ENCODE data around the gene TMEM80.
A peak's percentile ranks its signal among the peaks of the same experiment; 100 is the strongest.

Gene TMEM80

GRCh38 chr11:727859-728748 lies 32.5 kb downstream of the TMEM80 start:
- H3F3A ChIP-seq (ENCODE audit: low read depth) = no peaks in the 10 kb centered on the region
- H3K4me1 ChIP-seq (ENCODE audit: insufficient read depth, low read length, poor library complexity, severe bottlenecking) = peaks cover 1% of the 10 kb centered on the region
- H3K4me2 ChIP-seq (ENCODE audit: low read depth, low read length, poor library complexity, severe bottlenecking) = no peak overlapping the region
- H3K36me3 ChIP-seq (ENCODE audit: insufficient read depth, low read length) = no peaks in the 10 kb centered on the region
- H3K79me2 ChIP-seq (ENCODE audit: insufficient read depth, low read length) = no peaks in the 10 kb centered on the region
- H3K9me3 ChIP-seq (ENCODE audit: insufficient read depth, low read depth, low read length) = no peaks in the 10 kb centered on the region
- H3K27me3 ChIP-seq (ENCODE audit: insufficient read depth, low read length, poor library complexity, severe bottlenecking) = no peaks in the 10 kb centered on the region
- no peak for TF ChIP-seq EZH2phosphoT487 (IDR thresholded peaks at IDR 0.05; ENCODE audit: borderline replicate concordance)
- peak; percentile 99 for TF ChIP-seq CTCF (conservative IDR thresholded peaks at IDR 0.05; ENCODE audit: low read length)
- H3K4me3 ChIP-seq (ENCODE audit: low read length, poor library complexity, severe bottlenecking) = no peak overlapping the region
- peak overlapping the region; percentile 31 for H3K9ac ChIP-seq (ENCODE audit: low read depth, low read length, poor library complexity, severe bottlenecking)
- no peaks in the 10 kb centered on the region for H4K20me1 ChIP-seq (ENCODE audit: insufficient read depth, low read length, poor library complexity, severe bottlenecking)
- no peaks in the 10 kb centered on the region for H3K9me2 ChIP-seq (replicated peaks; ENCODE audit: low read depth, low read length)
- no peak overlapping the region for H2AFZ ChIP-seq (ENCODE audit: low read length)

GRCh38 chr11:728901-729491 lies 33.4 kb downstream of the TMEM80 start:
- H3K4me3 ChIP-seq (ENCODE audit: low read length, poor library complexity, severe bottlenecking) = no peak overlapping the region
- H3K36me3 ChIP-seq (ENCODE audit: insufficient read depth, low read length) = no peaks in the 10 kb centered on the region
- no peaks in the 10 kb centered on the region for H3K9me2 ChIP-seq (replicated peaks; ENCODE audit: low read depth, low read length)
- H3K9ac ChIP-seq (ENCODE audit: low read depth, low read length, poor library complexity, severe bottlenecking) = no peak overlapping the region
- H4K20me1 ChIP-seq (ENCODE audit: insufficient read depth, low read length, poor library complexity, severe bottlenecking) = no peaks in the 10 kb centered on the region
- no peak overlapping the region for H3K4me2 ChIP-seq (ENCODE audit: low read depth, low read length, poor library complexity, severe bottlenecking)
- no peaks in the 10 kb centered on the region for H3K9me3 ChIP-seq (ENCODE audit: insufficient read depth, low read depth, low read length)
- H2AFZ ChIP-seq (ENCODE audit: low read length) = peak overlapping the region; percentile 19; the same call in 1 of the 2 replicates
- TF ChIP-seq CTCF (conservative IDR thresholded peaks at IDR 0.05; ENCODE audit: low read length) (no peak), EZH2phosphoT487 (IDR thresholded peaks at IDR 0.05; ENCODE audit: borderline replicate concordance) (no peak)
- no peaks in the 10 kb centered on the region for H3K4me1 ChIP-seq (ENCODE audit: insufficient read depth, low read length, poor library complexity, severe bottlenecking)
- no peaks in the 10 kb centered on the region for H3K27me3 ChIP-seq (ENCODE audit: insufficient read depth, low read length, poor library complexity, severe bottlenecking)
- no peaks in the 10 kb centered on the region for H3F3A ChIP-seq (ENCODE audit: low read depth)
- H3K79me2 ChIP-seq (ENCODE audit: insufficient read depth, low read length) = no peaks in the 10 kb centered on the region

GRCh38 chr11:729492-730074 lies 34.0 kb downstream of the TMEM80 start:
- Histone ChIP-seq H3F3A (ENCODE audit: low read depth) (no peaks in the 10 kb centered on the region), H3K4me1 (ENCODE audit: insufficient read depth, low read length, poor library complexity, severe bottlenecking) (no peaks in the 10 kb centered on the region), H3K9me3 (ENCODE audit: insufficient read depth, low read depth, low read length) (no peaks in the 10 kb centered on the region), H3K9ac (ENCODE audit: low read depth, low read length, poor library complexity, severe bottlenecking) (no peak overlapping the region), H3K9me2 (replicated peaks; ENCODE audit: low read depth, low read length) (no peaks in the 10 kb centered on the region), H2AFZ (ENCODE audit: low read length) (peak overlapping the region; percentile 19; the same call in 1 of the 2 replicates), H3K27me3 (ENCODE audit: insufficient read depth, low read length, poor library complexity, severe bottlenecking) (no peaks in the 10 kb centered on the region), H4K20me1 (ENCODE audit: insufficient read depth, low read length, poor library complexity, severe bottlenecking) (no peaks in the 10 kb centered on the region), H3K4me3 (ENCODE audit: low read length, poor library complexity, severe bottlenecking) (no peak overlapping the region), H3K4me2 (ENCODE audit: low read depth, low read length, poor library complexity, severe bottlenecking) (no peak overlapping the region), H3K36me3 (ENCODE audit: insufficient read depth, low read length) (no peaks in the 10 kb centered on the region), H3K79me2 (ENCODE audit: insufficient read depth, low read length) (no peaks in the 10 kb centered on the region)
- TF ChIP-seq EZH2phosphoT487 (IDR thresholded peaks at IDR 0.05; ENCODE audit: borderline replicate concordance) = no peak
- no peak for TF ChIP-seq CTCF (conservative IDR thresholded peaks at IDR 0.05; ENCODE audit: low read length)
